WERI-Rb-1 (cell line): ENCODE measurements around the gene RBSN.

ENCODE experiments used
- DNase-seq: peaks from one replicate; pipeline ENCODE4 v3.0.0-alpha.2; 2020
- H3K27ac ChIP-seq: fragments of 250-450 bp; sonication (Bioruptor Pico); 2 replicates; pipeline ENCODE4 v1.5.1; 2020; ENCODE audit warnings: mild to moderate bottlenecking, moderate library complexity
- H3K27me3 ChIP-seq: fragments of 250-450 bp; sonication (Bioruptor Pico); 2 replicates; pipeline ENCODE4 v1.5.1; 2021; ENCODE audit warnings: mild to moderate bottlenecking, low read depth, moderate library complexity; ENCODE audit not compliant: insufficient read depth, severe bottlenecking
- H3K36me3 ChIP-seq: fragments of 250-450 bp; sonication (Bioruptor Pico); 2 replicates; pipeline ENCODE4 v1.5.1; 2020; ENCODE audit warnings: mild to moderate bottlenecking, moderate library complexity
- H3K4me3 ChIP-seq: 2 replicates; pipeline ENCODE4 v1.5.1; 2011; ENCODE audit warnings: low read depth, mild to moderate bottlenecking, control low read depth, low read length
- H3K9me3 ChIP-seq: fragments of 250-450 bp; sonication (Bioruptor Pico); 2 replicates; pipeline ENCODE4 v1.5.1; 2021; ENCODE audit warnings: mild to moderate bottlenecking, moderate library complexity; ENCODE audit not compliant: severe bottlenecking
- TF ChIP-seq, protein P1 (sequence below): IDR thresholded peaks from 2 replicates; pipeline ENCODE4 v1.5.1; 2011; ENCODE audit warnings: low read depth, mild to moderate bottlenecking, control low read depth, inconsistent platforms, low read length

Gene RBSN

GRCh38 chr3:15042936-15043335, 56.0 kb downstream of the RBSN start:
- Histone ChIP-seq H3K36me3 (peaks cover 93% of the 10 kb centered on the region), H3K27ac (no peak overlapping the region), H3K4me3 (no peak overlapping the region), H3K27me3 (no peaks in the 10 kb centered on the region), H3K9me3 (no peaks in the 10 kb centered on the region)
- TF ChIP-seq, protein P1, sequence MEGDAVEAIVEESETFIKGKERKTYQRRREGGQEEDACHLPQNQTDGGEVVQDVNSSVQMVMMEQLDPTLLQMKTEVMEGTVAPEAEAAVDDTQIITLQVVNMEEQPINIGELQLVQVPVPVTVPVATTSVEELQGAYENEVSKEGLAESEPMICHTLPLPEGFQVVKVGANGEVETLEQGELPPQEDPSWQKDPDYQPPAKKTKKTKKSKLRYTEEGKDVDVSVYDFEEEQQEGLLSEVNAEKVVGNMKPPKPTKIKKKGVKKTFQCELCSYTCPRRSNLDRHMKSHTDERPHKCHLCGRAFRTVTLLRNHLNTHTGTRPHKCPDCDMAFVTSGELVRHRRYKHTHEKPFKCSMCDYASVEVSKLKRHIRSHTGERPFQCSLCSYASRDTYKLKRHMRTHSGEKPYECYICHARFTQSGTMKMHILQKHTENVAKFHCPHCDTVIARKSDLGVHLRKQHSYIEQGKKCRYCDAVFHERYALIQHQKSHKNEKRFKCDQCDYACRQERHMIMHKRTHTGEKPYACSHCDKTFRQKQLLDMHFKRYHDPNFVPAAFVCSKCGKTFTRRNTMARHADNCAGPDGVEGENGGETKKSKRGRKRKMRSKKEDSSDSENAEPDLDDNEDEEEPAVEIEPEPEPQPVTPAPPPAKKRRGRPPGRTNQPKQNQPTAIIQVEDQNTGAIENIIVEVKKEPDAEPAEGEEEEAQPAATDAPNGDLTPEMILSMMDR: no peak
- DNase-seq: no peak

- Histone ChIP-seq H3K27me3 (no peaks in the 10 kb centered on the region), H3K27ac (no peak overlapping the region), H3K36me3 (peaks cover 92% of the 10 kb centered on the region), H3K4me3 (no peak overlapping the region), H3K9me3 (no peaks in the 10 kb centered on the region)
- no peak for DNase-seq
- TF ChIP-seq, protein P1: no peak
These were observed 57.0 kb downstream of the RBSN start for GRCh38 chr3:15041950-15042349.

DNA sequence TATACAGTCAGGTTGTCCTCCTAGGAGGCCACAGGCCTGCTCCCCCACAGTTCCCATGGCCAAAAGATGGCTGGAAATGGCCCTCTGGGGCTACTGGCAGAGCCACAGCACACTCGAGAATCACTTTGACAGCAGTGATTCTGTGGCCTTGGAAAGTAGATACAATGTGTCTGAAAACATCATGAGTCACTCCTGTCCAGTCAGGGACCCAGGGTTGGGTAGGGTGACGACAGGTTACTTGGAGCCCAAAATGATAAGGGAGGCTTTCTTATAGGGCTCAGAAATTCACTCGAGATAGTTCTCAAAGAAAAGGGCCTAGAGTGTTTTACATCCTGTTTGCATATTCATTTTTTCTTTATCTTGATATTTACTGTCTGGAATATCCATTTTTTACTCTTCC, 58.1 kb downstream of the RBSN start:
- Histone ChIP-seq H3K36me3 (peaks cover 91% of the 10 kb centered on the region), H3K9me3 (no peaks in the 10 kb centered on the region), H3K4me3 (no peak overlapping the region), H3K27ac (no peak overlapping the region), H3K27me3 (no peaks in the 10 kb centered on the region)
- TF ChIP-seq, protein P1: no peak
- no peak for DNase-seq

DNA sequence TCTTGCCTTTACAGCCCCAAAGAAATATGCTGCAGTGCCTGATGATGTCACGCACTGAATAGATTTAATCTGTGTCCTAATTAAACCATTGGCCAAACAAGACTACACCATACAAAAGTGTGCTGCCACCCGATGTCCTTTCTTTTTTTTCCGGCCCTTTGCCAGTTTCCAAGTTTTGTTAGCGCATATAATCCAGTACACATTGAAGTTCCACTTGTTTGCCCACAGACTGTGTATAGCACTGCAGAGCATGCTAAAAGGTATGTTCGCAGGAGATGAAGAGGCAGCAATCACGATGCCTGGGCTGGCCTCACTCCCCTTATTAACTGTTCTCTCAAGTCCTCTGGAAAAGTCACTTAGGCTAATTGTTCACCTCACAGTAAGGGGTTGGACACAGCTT, 60.6 kb downstream of the RBSN start:
- H3K27me3 ChIP-seq: no peaks in the 10 kb centered on the region
- TF ChIP-seq, protein P1: no peak
- DNase-seq: no peak
- H3K9me3 ChIP-seq: no peaks in the 10 kb centered on the region
- H3K4me3 ChIP-seq: no peak overlapping the region
- H3K36me3 ChIP-seq: peaks cover 88% of the 10 kb centered on the region
- H3K27ac ChIP-seq: no peak overlapping the region

DNA sequence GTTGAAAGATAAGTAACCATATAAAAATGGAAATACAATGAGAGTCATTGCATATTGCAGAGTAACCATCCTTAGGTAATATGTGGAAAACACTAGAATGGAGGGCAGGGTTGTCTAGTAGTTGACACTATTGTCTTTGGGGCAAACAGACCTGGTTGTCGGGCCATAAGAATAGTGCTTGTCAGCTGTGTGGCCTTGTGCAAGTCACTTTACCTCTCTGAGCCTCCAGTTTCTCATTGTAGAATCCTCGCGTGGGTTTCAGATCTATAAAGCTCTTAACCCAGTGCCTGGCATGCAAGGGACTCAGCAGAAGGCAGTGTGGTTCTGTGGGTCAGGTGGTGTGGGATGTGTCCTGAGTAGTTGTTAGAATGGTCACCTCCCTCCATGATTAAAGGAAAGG, 65.8 kb downstream of the RBSN start:
- H3K36me3 ChIP-seq: peaks cover 92% of the 10 kb centered on the region
- TF ChIP-seq, protein P1: no peak

DNA sequence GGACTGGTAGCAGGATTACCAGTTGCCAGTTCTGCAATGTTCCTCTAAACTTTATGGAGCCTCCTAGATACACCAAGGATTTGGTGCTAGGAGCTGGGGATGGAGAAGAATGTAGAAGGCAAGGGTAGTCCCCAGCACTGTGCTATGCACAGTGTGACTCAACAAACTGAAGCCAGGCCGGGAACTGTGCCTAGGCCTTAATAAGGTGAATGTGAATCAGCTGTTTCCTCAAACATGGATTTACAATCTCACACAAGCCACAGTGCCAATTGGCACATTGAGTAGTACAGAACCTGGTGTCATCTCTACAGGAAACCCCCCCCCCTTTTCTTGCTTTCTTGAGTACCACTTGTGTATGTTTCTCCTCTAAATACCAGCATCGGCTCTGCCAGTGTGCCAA, 66.3 kb downstream of the RBSN start:
- DNase-seq: no peak
- Histone ChIP-seq H3K9me3 (no peaks in the 10 kb centered on the region), H3K27me3 (no peaks in the 10 kb centered on the region), H3K36me3 (peaks cover 89% of the 10 kb centered on the region), H3K4me3 (no peak overlapping the region), H3K27ac (no peak overlapping the region)
- TF ChIP-seq, protein P1: no peak

More for the DNA sequence above, 65.8 kb downstream of the RBSN start:
- H3K9me3 ChIP-seq: no peaks in the 10 kb centered on the region
- DNase-seq: no peak
- no peaks in the 10 kb centered on the region for H3K27me3 ChIP-seq
- H3K27ac ChIP-seq: no peak overlapping the region
- H3K4me3 ChIP-seq: no peak overlapping the region
